Measurements from ENCODE around the gene DLG5. TPM values are rescaled to one million over a fixed set of nuclear protein-coding genes. Genes with fewer than 3 reads are reported as not detected.
A peak's percentile ranks its signal among the peaks of the same experiment; 100 is the strongest.

The DLG5 gene
- total RNA-seq, 1 experiment from 2014 or later = 69.7 TPM

DNA sequence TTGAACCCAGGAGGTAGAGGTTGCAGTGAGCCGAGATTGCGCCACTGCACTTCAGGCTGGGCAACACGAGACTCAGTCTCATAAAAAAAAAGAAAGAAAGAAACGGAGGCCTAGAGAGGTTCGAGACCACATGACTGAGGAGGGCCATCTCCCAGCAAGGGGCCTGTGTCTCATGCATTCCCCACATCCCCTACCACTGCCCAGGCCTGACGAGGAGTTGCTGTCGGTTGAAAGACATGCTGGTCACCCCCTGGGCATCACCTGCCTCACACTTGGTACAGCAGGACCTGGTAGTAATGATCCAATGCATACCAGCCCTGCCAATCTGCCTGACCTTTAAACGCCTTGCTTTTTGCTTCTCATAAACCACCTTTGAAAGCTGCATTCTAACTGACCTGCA is 85.9 kb downstream of the DLG5 start:
- Histone ChIP-seq H3K36me3 (ENCODE audit: control insufficient read depth, insufficient read depth, low read length) (peaks cover 11% of the 10 kb centered on the region), H3K27me3 (replicated peaks; ENCODE audit: control insufficient read depth, insufficient read depth, low read length) (no peaks in the 10 kb centered on the region), H3K9me3 (no peaks in the 10 kb centered on the region), H3K4me3 (ENCODE audit: low read depth, low read length) (no peak overlapping the region), H3K4me1 (no peaks in the 10 kb centered on the region)
- ChIA-PET POLR2A (no interaction called here), CTCF (no interaction called here)
- intact Hi-C loops (cut with micrococcal nuclease; ENCODE audit: unreplicated experiment) = no loop called here
- TF ChIP-seq, protein P1, sequence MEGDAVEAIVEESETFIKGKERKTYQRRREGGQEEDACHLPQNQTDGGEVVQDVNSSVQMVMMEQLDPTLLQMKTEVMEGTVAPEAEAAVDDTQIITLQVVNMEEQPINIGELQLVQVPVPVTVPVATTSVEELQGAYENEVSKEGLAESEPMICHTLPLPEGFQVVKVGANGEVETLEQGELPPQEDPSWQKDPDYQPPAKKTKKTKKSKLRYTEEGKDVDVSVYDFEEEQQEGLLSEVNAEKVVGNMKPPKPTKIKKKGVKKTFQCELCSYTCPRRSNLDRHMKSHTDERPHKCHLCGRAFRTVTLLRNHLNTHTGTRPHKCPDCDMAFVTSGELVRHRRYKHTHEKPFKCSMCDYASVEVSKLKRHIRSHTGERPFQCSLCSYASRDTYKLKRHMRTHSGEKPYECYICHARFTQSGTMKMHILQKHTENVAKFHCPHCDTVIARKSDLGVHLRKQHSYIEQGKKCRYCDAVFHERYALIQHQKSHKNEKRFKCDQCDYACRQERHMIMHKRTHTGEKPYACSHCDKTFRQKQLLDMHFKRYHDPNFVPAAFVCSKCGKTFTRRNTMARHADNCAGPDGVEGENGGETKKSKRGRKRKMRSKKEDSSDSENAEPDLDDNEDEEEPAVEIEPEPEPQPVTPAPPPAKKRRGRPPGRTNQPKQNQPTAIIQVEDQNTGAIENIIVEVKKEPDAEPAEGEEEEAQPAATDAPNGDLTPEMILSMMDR (IDR thresholded peaks at IDR 0.05; ENCODE audit: insufficient read depth in 1 of 2, low read depth in 1 of 2, low read length in 1 of 2, severe bottlenecking in 1 of 2, unreplicated experiment in 1 of 2) = no peak
- Mint-ChIP-seq H3K9me3 (ENCODE audit: unreplicated experiment) (no peaks in the 10 kb centered on the region), H3K4me3 (ENCODE audit: unreplicated experiment) (no peak overlapping the region), H3K27me3 (ENCODE audit: insufficient read depth, unreplicated experiment) (no peaks in the 10 kb centered on the region), H3K36me3 (ENCODE audit: insufficient read depth, unreplicated experiment) (peaks cover 69% of the 10 kb centered on the region), H3K4me1 (ENCODE audit: low read depth, unreplicated experiment) (peaks cover 14% of the 10 kb centered on the region), H3K27ac (ENCODE audit: unreplicated experiment) (no peak overlapping the region)
- DNase-seq = no peak
- no TSS peak for BruUV-seq (replicated peaks)

GRCh38 chr10:77837925-77838595 is 88.5 kb downstream of the DLG5 start:
- TF ChIP-seq, protein P1 (IDR thresholded peaks at IDR 0.05; ENCODE audit: insufficient read depth in 1 of 2, low read depth in 1 of 2, low read length in 1 of 2, severe bottlenecking in 1 of 2, unreplicated experiment in 1 of 2) = no peak
- BruUV-seq (replicated peaks) = no TSS peak
- Mint-ChIP-seq H3K4me1 (ENCODE audit: low read depth, unreplicated experiment) (no peaks in the 10 kb centered on the region), H3K27me3 (ENCODE audit: insufficient read depth, unreplicated experiment) (no peaks in the 10 kb centered on the region), H3K9me3 (ENCODE audit: unreplicated experiment) (no peaks in the 10 kb centered on the region), H3K27ac (ENCODE audit: unreplicated experiment) (peak overlapping the region; percentile 39), H3K36me3 (ENCODE audit: insufficient read depth, unreplicated experiment) (peaks cover 62% of the 10 kb centered on the region), H3K4me3 (ENCODE audit: unreplicated experiment) (no peak overlapping the region)
- no peaks in the 10 kb centered on the region for H3K27me3 ChIP-seq (replicated peaks; ENCODE audit: control insufficient read depth, insufficient read depth, low read length)
- no peak overlapping the region for H3K4me3 ChIP-seq (ENCODE audit: low read depth, low read length)
- no peak for DNase-seq
- no peaks in the 10 kb centered on the region for H3K4me1 ChIP-seq
- POLR2A ChIA-PET = no interaction called here
- no peaks in the 10 kb centered on the region for H3K9me3 ChIP-seq
- intact Hi-C loops (cut with micrococcal nuclease; ENCODE audit: unreplicated experiment) = no loop called here
- CTCF ChIA-PET = no interaction called here
- H3K36me3 ChIP-seq (ENCODE audit: control insufficient read depth, insufficient read depth, low read length) = peaks cover 12% of the 10 kb centered on the region

DNA sequence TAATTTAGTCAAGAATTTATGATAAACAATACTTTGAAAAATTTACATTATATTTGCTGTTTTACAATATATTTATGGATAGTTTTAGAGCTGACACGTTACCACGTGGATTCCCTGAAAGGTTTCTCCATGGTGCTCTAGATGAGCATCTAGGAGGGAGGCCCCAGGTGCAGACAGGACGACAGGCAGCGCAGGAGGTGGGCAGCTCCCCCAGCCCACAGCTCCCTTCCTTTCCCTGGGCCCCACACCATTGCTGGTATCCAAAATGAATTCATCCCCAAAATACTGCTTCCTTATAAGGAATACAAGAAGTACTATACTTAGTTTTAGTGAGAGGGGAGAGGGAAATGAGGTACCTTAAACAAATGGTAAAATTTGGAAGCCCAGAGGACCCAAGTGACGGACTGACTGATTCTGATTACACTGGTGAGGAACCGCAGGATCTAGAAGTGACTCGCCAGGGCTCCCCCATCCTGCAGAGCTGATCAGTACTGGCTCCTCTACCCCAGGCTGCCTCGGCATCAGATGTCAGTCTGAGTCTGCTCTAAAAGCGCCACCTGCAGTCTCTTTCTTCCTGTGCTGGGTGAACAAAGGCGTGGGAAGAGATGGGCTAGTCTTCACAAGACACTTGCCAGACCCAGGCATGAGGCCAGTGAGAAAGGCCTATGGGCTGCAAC is 89.2 kb downstream of the DLG5 start:
- Histone ChIP-seq H3K36me3 (ENCODE audit: control insufficient read depth, insufficient read depth, low read length) (peaks cover 9% of the 10 kb centered on the region), H3K9me3 (no peaks in the 10 kb centered on the region), H3K27me3 (replicated peaks; ENCODE audit: control insufficient read depth, insufficient read depth, low read length) (no peaks in the 10 kb centered on the region), H3K4me1 (no peaks in the 10 kb centered on the region), H3K4me3 (ENCODE audit: low read depth, low read length) (no peak overlapping the region)
- DNase-seq = peak in 1 of 2 experiments; percentile 28
- Mint-ChIP-seq H3K4me1 (ENCODE audit: low read depth, unreplicated experiment) (no peaks in the 10 kb centered on the region), H3K27ac (ENCODE audit: unreplicated experiment) (peak overlapping the region; percentile 39), H3K9me3 (ENCODE audit: unreplicated experiment) (no peaks in the 10 kb centered on the region), H3K36me3 (ENCODE audit: insufficient read depth, unreplicated experiment) (peaks cover 60% of the 10 kb centered on the region), H3K4me3 (ENCODE audit: unreplicated experiment) (no peak overlapping the region), H3K27me3 (ENCODE audit: insufficient read depth, unreplicated experiment) (no peaks in the 10 kb centered on the region)
- ChIA-PET POLR2A (no interaction called here), CTCF (no interaction called here)
- BruUV-seq (replicated peaks) = no TSS peak
- intact Hi-C loops (cut with micrococcal nuclease; ENCODE audit: unreplicated experiment) = no loop called here
- TF ChIP-seq, protein P1 (IDR thresholded peaks at IDR 0.05; ENCODE audit: insufficient read depth in 1 of 2, low read depth in 1 of 2, low read length in 1 of 2, severe bottlenecking in 1 of 2, unreplicated experiment in 1 of 2) = peak in 1 of 2 experiments; percentile 25

Data from Caco-2 (cell line).